Esophagus muscularis mucosa (tissue), 4 donors: ENCODE measurements around the gene CKS1B. TPM values are rescaled to one million over a fixed set of nuclear protein-coding genes. Genes with fewer than 3 reads are reported as not detected.
"Not testable (repeated sequence)": the region's sequence is repeated elsewhere in the genome, so short reads cannot be mapped to it uniquely, and the experiment has no call there.

ENCODE experiments used
- DNase-seq: peaks from one replicate; pipeline ENCODE4 v3.0.0-alpha.2; 2017; ENCODE audit errors: extremely low spot score
- H3K27ac ChIP-seq, 4 donors: fragments of 200-600 bp; sonication (generic); replicated peaks in 1 of 4; 1 replicate in 3 of 4; 2 replicates in 1 of 4; pipeline ENCODE4 v1.5.1; 2016 to 2019; ENCODE audit warnings: mild to moderate bottlenecking in 1 of 4
- H3K27me3 ChIP-seq, 4 donors: fragments of 200-600 bp; sonication (generic); one replicate each; pipeline versions ENCODE4 v1.5.1 to v1.6.0; 2016 to 2019
- H3K36me3 ChIP-seq, 4 donors: fragments of 200-600 bp; sonication (generic); one replicate each; pipeline ENCODE4 v1.5.1; 2016 to 2019
- H3K4me1 ChIP-seq, 4 donors: fragments of 200-600 bp; sonication (generic); one replicate each; pipeline ENCODE4 v1.5.1; 2016 to 2019
- H3K4me3 ChIP-seq, 4 donors: fragments of 200-600 bp; sonication (generic); 1 replicate in 2 of 4; 2 replicates in 2 of 4; pipeline ENCODE4 v1.5.1; 2016 to 2019; ENCODE audit warnings: mild to moderate bottlenecking in 4 of 4, moderate library complexity in 1 of 4
- H3K9me3 ChIP-seq, 4 donors: fragments of 200-600 bp; sonication (generic); 1 replicate in 3 of 4; 2 replicates in 1 of 4; pipeline ENCODE4 v1.5.1; 2016 to 2019
- CTCF ChIP-seq, 3 experiments: fragments of 200-600 bp in 2 of 3; fragments of 450-650 bp in 1 of 3; sonication (generic) in 2 of 3; IDR thresholded peaks; one replicate each; pipeline ENCODE4 v1.5.1; 2017 to 2019; ENCODE audit warnings: antibody characterized with exemption in 3 of 3, mild to moderate bottlenecking in 2 of 3, moderate library complexity in 1 of 3
- EP300 ChIP-seq: sonication (generic); formaldehyde crosslinking; IDR thresholded peaks from one replicate; pipeline ENCODE4 v1.6.1; 2017; ENCODE audit warnings: antibody characterized with exemption
- POLR2A ChIP-seq: fragments of 450-650 bp; IDR thresholded peaks from one replicate; pipeline ENCODE4 v1.6.1; 2017; ENCODE audit warnings: antibody characterized with exemption, moderate library complexity, mild to moderate bottlenecking, low read depth
- POLR2AphosphoS5 ChIP-seq, 2 donors: sonication (generic); formaldehyde crosslinking; IDR thresholded peaks; one replicate each; pipeline ENCODE4 v1.6.1; 2017; ENCODE audit warnings: antibody characterized with exemption in 2 of 2
- WGBS: methylation state at CpG from one replicate; pipeline ENCODE4 v1.1.5; 2018; 5-methylcytosine and 5-hydroxymethylcytosine counted together
- intact Hi-C: fragments of 100-400 bp; cut with DNase I; formaldehyde crosslinking; loops from one replicate; pipeline ENCODE4 v1.15.1; 2023
- total RNA-seq, 4 donors: library from RNA; depleted of rRNA; stranded (reverse); fragments of >200 nt; gene quantifications; one replicate each; pipeline versions ENCODE4 v1.1.0 to v1.2.1, GENCODE V29; 2016

Gene CKS1B
- total RNA-seq, 4 donors from 2014 or later = 11.6 to 21.5 (median 18.8) TPM

- WGBS = 0% methylated on average over 21 of the region's 24 CpGs
- DNase-seq = no peak
- Histone ChIP-seq H3K4me3 (peak overlapping the region; percentile 63 to 77 (median 70)), H3K4me1 (peaks cover 28 to 47% (median 40%) of the 10 kb centered on the region in 4 donors), H3K36me3 (peaks cover 0 to 9% (median 4%) of the 10 kb centered on the region in 4 donors), H3K27ac (peak overlapping the region; percentile 96 to 98 (median 96)), H3K27me3 (no peaks in the 10 kb centered on the region), H3K9me3 (no peaks in the 10 kb centered on the region)
- intact Hi-C loops = no loop called here
- TF ChIP-seq CTCF (IDR thresholded peaks at IDR 0.05) = peak in 1 of 3 experiments; percentile 5
- no peak for TF ChIP-seq POLR2A
- peak in 1 of 2 donors; percentile 42 for TF ChIP-seq POLR2AphosphoS5 (IDR thresholded peaks at IDR 0.05)
- TF ChIP-seq EP300 = no peak
Measured at GRCh38 chr1:154975409-154976059, 1.1 kb downstream of the CKS1B start.

DNA sequence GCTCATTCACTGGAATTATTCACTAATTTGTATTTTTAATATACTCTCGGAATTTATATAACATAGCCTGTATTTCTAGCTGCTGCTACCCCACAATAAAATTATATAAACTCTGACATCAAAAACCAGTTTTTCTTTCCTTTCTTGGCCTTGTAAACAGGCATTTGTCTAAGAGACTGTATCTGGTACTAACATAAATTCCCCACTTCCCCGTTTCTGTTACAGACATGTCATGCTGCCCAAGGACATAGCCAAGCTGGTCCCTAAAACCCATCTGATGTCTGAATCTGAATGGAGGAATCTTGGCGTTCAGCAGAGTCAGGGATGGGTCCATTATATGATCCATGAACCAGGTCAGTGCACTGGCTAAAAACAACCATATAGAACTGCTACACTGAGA is 3.3 kb downstream of the CKS1B start:
- intact Hi-C loops, DNase-seq, H3K27me3 ChIP-seq, H3K27ac ChIP-seq, H3K4me3 ChIP-seq, H3K36me3 ChIP-seq, H3K9me3 ChIP-seq: not testable (repeated sequence)
- WGBS = 57% methylated on average over 3 of the region's 3 CpGs
- H3K4me1 ChIP-seq = peaks cover 14 to 35% (median 25%) of the 10 kb centered on the region in 4 donors

DNA sequence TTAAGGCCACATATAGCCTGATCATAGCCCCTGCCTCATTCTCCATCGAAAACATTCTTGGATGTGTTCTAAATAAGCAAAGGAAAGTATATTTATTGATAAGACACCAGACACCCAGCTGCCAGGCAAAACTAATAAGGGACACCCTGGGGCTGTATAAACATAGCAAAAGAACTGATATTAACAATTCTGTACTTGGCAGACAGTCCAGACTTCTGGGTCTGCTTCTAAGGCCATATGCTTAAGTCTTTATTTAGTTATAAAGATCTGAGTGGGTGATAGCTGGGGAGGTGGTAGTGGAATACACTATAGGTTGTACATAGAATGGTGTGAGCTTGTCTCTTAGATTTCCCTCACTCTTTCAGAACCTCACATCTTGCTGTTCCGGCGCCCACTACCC is 3.9 kb downstream of the CKS1B start:
- no peaks in the 10 kb centered on the region for H3K9me3 ChIP-seq
- no peaks in the 10 kb centered on the region for H3K27me3 ChIP-seq
- H3K36me3 ChIP-seq = peaks cover 0 to 9% (median 4%) of the 10 kb centered on the region in 4 donors
- no peak overlapping the region for H3K27ac ChIP-seq
- 96% methylated on average over 3 of the region's 3 CpGs for WGBS
- DNase-seq = no peak
- TF ChIP-seq POLR2A = no peak
- no peak for TF ChIP-seq CTCF (IDR thresholded peaks at IDR 0.05)
- no peak for TF ChIP-seq EP300
- no peak for TF ChIP-seq POLR2AphosphoS5 (IDR thresholded peaks at IDR 0.05)
- intact Hi-C loops = no loop called here
- H3K4me3 ChIP-seq = no peak overlapping the region
- H3K4me1 ChIP-seq = peaks cover 9 to 30% (median 20%) of the 10 kb centered on the region in 4 donors

- H3K27me3 ChIP-seq = no peaks in the 10 kb centered on the region
- no peak for DNase-seq
- peaks cover 18 to 31% (median 22%) of the 10 kb centered on the region in 4 donors for H3K4me1 ChIP-seq
- H3K9me3 ChIP-seq = no peaks in the 10 kb centered on the region
- 65% methylated on average over 6 of the region's 6 CpGs for whole genome bisulfite sequencing
- H3K36me3 ChIP-seq = peaks cover 0 to 17% (median 10%) of the 10 kb centered on the region in 4 donors
- H3K4me3 ChIP-seq = peak overlapping the region; percentile 71 to 85 (median 74)
- TF ChIP-seq EP300 (no peak), POLR2A (no peak), CTCF (IDR thresholded peaks at IDR 0.05) (no peak), POLR2AphosphoS5 (IDR thresholded peaks at IDR 0.05) (no peak)
- peak overlapping the region in 2 of 4 donors; percentile 9 to 76 for H3K27ac ChIP-seq
- intact Hi-C loops = no loop called here
Measured at GRCh38 chr1:154982341-154982740, 7.9 kb downstream of the CKS1B start.

DNA sequence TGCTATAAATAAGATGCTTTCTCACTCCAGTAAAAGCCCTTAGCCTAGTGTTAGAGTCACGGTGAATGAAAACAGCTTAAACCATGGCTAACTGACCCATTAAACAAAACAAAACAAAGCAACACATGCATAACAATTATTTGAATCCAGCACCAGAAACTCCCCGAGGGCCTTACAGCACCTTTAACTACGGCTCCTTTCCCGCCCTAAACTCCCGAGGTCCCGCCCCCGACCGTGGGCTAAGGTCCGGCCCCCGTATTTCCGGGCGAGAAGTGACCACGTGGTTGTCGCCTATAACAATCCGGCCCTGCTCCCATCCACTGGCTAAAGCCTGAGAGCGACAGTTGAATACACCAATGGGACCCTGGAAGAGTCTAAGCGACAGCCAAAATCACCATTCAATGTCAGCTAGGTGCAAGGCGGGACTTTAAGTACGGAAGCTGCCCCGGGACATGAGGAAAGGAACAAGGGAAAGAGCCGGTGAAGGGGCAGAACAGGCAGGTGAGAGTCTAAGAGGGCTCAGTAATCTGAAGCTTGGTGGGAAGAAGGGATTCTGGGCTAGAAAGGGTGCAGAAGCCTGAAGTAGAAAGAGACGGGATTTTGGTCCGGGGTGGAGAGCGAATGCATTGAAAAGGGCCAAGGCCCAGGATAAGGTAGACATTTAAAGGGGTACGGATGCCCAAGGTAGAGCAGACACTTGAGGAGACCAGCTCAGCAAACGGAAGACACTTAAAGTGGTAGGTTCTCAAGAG is 8.6 kb downstream of the CKS1B start, which contains the start of gene FLAD1:
FLAD1 (plus strand) TSS at position 448 of the 752 bp plus-strand sequence. CDS start 351 bp downstream, outside the sequence.
- 1% methylated on average over 23 of the region's 26 CpGs for WGBS

More for the DNA sequence above, 8.6 kb downstream of the CKS1B start, which contains the start of gene FLAD1:
- H3K27me3 ChIP-seq = no peaks in the 10 kb centered on the region
- peak; percentile 99 for DNase-seq
- H3K4me1 ChIP-seq = peaks cover 18 to 31% (median 24%) of the 10 kb centered on the region in 4 donors
- peak within 1 kb of the TSS; percentile 76 to 85 (median 83) for H3K27ac ChIP-seq
- TF ChIP-seq POLR2A (no peak), POLR2AphosphoS5 (IDR thresholded peaks at IDR 0.05) (peak; percentile 82 to 86), CTCF (IDR thresholded peaks at IDR 0.05) (peak in 1 of 3 experiments; percentile 37), EP300 (no peak)
- intact Hi-C loops = no loop called here
- peak within 1 kb of the TSS; percentile 71 to 85 (median 74) for H3K4me3 ChIP-seq
- H3K9me3 ChIP-seq = no peaks in the 10 kb centered on the region
- peaks cover 0 to 24% (median 17%) of the 10 kb centered on the region in 4 donors for H3K36me3 ChIP-seq
